GM18505 (cell line): Measurements from ENCODE around the gene UCKL1.

Source experiments
- ATAC-seq: cut with Tn5 transposase; IDR thresholded peaks from one replicate; pipeline ENCODE4 v1.9.1; 2021; ENCODE audit not compliant: unreplicated experiment
- POLR2A ChIP-seq: IDR thresholded peaks from 4 replicates; pipeline ENCODE4 v1.6.1; 2011; ENCODE audit warnings: borderline replicate concordance; ENCODE audit not compliant: insufficient read depth, insufficient read length; ENCODE audit errors: extremely low read depth

UCKL1 gene

GRCh38 chr20:63959699-63960075, 3.5 kb upstream of the UCKL1 start:
- ATAC-seq = no peak
- TF ChIP-seq POLR2A = no peak

DNA sequence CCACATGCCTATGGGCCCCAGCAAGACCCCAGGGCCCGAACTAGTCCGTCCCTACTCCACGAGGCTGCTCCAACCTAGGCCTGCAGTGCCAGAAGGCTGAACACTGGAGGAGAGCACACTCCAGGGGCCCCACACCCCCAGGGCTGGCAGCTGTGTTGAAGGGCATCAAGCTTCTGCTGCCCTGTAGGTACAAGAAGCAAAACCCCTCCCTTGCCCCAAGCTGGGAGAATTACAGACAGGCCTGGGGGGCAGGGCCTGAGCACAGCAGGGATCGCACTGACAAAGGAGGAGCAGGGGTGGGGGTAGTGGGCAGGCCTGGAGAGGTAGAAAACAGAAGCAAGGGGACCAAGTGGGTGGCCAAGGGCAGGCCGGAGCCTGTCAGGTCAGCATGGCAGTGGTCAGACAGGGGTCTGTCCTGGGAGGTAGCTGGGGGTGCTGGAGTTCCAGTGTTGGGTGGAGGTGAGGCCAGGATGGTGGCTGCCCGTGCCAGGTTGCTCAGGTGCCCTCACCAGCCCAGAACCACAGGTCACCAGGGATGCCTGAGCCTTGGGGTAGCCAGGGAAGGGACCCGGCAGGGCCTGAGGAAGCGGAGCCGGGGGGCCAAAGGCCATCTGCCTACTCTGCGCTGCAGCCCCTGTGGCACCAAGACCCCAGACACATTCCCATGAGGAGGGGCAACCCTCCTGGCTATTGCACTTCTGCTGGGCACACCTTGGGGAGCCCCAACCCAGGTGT, 2.9 kb upstream of the UCKL1 start:
- ATAC-seq = no peak

DNA sequence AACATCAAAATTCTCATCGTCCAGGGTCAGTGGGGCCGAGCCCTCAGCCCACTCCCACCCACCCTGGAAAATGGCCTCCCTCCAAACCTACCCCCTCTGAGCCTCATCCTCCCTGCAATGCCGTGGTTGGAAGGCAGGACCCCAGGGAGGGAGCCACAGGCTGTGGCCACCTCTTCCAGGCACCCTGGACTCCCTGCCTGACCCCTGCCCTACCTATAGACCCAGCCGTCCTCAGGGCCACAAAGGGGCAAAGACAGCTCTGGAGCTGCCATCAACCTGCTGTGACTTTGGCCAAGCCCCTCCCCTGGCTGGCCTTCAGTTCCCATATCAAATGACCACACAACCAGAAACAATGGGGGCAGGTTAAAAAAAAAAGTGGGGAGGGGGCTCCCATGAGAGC, 2.3 kb upstream of the UCKL1 start:
- ATAC-seq = no peak
- TF ChIP-seq POLR2A = no peak

More for the DNA sequence above, 2.9 kb upstream of the UCKL1 start:
- TF ChIP-seq POLR2A = no peak

- no peak for TF ChIP-seq POLR2A
- no peak for ATAC-seq
Observed at GRCh38 chr20:63957690-63958441, 1.6 kb upstream of the UCKL1 start.

DNA sequence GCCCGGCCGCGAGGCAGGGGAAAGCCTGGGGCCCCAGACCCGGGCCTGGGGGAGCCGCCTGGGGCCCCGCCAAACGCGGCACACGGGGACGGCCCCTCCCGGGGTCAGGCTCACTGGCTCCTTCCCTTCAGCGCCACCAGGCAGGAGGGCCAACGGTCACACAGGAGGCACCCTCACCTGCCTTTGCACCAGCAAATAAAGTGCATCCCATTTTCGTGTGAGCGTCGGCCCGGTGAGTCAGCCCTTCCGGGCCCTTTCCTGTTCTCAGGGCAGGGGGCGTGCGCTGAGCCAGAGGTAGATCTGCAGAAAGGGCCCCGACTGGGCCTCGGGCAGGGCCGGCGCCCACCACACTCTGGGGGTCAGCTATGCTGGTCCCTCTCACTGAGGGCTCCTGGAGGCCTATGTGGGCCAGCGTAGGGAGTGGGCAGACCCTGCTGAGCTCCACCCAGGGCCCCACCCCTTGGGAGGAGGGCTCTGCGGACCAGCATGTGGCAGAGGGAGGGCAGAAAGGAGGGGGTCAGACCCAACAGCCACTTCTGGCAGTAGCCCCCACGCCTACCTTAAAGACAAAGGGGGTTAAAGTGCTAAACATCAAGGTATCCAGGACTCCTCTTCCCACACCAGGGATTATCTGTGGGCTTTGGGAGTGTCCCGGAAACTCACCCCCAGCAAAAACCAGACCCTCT, 931 bp upstream of the UCKL1 start:
- ATAC-seq = no peak

GRCh38 chr20:63956664-63957003, 418 bp upstream of the UCKL1 start:
- ATAC-seq = no peak
- TF ChIP-seq POLR2A = no peak

More for the DNA sequence above, 931 bp upstream of the UCKL1 start:
- TF ChIP-seq POLR2A = peak; percentile 60

- peak; percentile 15 for ATAC-seq
Observed at GRCh38 chr20:63955281-63955826, 862 bp downstream of the UCKL1 start.

GRCh38 chr20:63953764-63954429, 2.3 kb downstream of the UCKL1 start:
- no peak for ATAC-seq
- TF ChIP-seq POLR2A = no peak

More at GRCh38 chr20:63955281-63955826, 862 bp downstream of the UCKL1 start:
- TF ChIP-seq POLR2A = no peak

GRCh38 chr20:63952769-63953168, 3.4 kb downstream of the UCKL1 start:
- TF ChIP-seq POLR2A = no peak
- no peak for ATAC-seq

DNA sequence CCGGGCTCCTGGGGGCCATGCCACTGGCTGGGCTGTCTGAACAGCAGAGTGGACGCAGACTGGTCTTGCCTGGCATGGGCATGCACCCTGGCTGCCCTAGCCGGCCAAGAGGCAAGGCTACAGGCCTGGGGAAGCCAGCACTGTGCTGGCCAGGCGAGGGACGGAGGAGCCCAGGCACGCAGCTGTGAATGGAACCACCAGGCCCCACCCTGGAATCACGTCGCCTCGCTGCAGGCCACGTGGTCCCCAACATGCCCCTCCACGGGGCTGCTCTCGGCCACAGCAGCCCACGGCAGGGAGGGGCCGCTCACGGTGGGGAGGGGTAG, 4.0 kb downstream of the UCKL1 start:
- TF ChIP-seq POLR2A = no peak
- no peak for ATAC-seq

DNA sequence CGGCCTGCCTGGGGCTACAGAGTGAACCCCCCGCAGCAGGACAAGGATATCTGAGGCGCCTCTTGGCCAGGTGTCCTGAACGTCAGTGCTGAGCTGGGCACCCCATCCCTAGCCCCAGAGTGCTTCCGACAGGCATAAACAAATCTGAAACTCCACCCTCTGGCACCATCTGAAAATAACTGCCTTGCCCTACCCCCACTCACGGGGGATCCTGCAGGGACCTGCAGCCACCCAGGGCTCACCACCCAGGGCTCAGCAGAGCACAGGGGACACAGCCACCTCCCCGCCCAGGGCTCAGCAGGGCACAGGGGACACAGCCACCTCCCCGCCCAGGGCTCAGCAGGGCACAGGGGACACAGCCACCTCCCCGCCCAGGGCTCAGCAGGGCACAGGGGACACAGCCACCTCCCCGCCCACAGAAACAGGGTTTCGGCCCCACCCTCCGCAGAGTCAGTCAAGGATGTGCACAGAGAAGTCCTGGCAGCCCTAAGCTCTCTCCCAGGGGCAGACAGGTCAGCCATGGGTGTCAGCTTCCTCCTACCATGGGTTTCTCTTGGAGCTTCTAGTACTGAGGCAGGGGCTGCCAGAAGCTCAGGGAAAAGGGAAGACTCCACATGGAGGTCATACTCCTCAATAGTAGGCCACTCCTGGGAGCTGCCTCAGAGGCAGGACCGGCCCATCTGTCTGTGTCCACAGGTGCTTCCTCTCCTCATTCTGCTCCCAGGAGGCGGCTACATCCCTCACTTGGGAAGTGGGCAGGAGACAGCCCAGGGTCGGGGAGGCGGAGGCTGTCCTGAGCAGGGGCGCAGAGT, 4.6 kb downstream of the UCKL1 start:
- ATAC-seq = no peak
- TF ChIP-seq POLR2A = no peak

GRCh38 chr20:63950701-63951397, 5.4 kb downstream of the UCKL1 start:
- TF ChIP-seq POLR2A = no peak
- no peak for ATAC-seq
